Endothelial cell (in vitro differentiated cells): ENCODE results near the gene SLC25A15. TPM values are rescaled to one million over a fixed set of nuclear protein-coding genes. Genes with fewer than 3 reads are reported as not detected.

Experiments used
- DNase-seq: peaks from one replicate; pipeline ENCODE4 v3.0.0; 2021; ENCODE audit warnings: low spot score
- H3K27ac Mint-ChIP-seq: one replicate; pipeline ENCODE4 v1.8.0; 2021; ENCODE audit warnings: mixed read lengths, inconsistent platforms; ENCODE audit not compliant: unreplicated experiment
- H3K27me3 Mint-ChIP-seq: one replicate; pipeline ENCODE4 v1.8.0; 2021; ENCODE audit warnings: mild to moderate bottlenecking, moderate library complexity, mixed read lengths, inconsistent platforms; ENCODE audit not compliant: unreplicated experiment
- H3K36me3 Mint-ChIP-seq: one replicate; pipeline ENCODE4 v1.8.0; 2021; ENCODE audit warnings: mild to moderate bottlenecking, low read depth, mixed read lengths, inconsistent platforms; ENCODE audit not compliant: unreplicated experiment
- H3K4me1 Mint-ChIP-seq: one replicate; pipeline ENCODE4 v1.8.0; 2021; ENCODE audit warnings: mild to moderate bottlenecking, mixed read lengths, inconsistent platforms; ENCODE audit not compliant: unreplicated experiment
- H3K4me3 Mint-ChIP-seq: one replicate; pipeline ENCODE4 v1.8.0; 2021; ENCODE audit warnings: mild to moderate bottlenecking, mixed read lengths, inconsistent platforms; ENCODE audit not compliant: unreplicated experiment
- H3K9me3 Mint-ChIP-seq: one replicate; pipeline ENCODE4 v1.8.0; 2021; ENCODE audit warnings: mixed read lengths, inconsistent platforms; ENCODE audit not compliant: unreplicated experiment
- total RNA-seq: library from RNA; stranded (reverse); fragmentation: NEBNext Ultra II Directional; extraction: Animal tissue kit (Norgen Biotek cat#: 25700); gene quantifications from one replicate; pipeline ENCODE4 v1.2.1, GENCODE V29; 2021; ENCODE audit not compliant: unreplicated experiment
- TF ChIP-seq, protein P1 (sequence below): fragments of 200-600 bp; sonication (generic); IDR thresholded peaks from one replicate; pipeline ENCODE4 v1.5.0; 2021; ENCODE audit warnings: antibody characterized with exemption; ENCODE audit not compliant: unreplicated experiment

The SLC25A15 gene
- total RNA-seq, 1 donor from 2014 or later = 7.6 TPM

DNA sequence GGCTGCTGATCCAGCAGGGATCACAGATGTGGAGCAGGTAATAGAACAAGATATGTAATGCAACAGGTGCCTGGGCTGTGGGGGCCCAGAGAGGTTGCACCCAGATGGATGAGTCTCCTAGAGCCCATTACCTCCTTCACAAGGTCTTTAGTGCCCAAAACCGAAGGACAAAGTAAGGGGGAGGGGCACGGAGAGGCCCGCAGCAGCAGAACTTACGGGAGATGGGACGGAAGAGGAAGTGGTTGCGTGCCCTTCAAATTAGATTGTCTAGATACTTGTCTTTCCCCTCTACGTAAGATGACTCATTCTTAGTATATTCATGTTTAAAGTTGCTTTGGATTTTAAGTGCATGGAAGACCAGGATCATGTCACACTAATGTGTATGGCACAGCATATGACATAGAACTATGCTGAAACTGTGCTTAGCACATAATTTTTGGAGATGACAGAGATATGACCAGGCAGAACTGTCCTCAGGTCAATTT, 12.7 kb upstream of the SLC25A15 start:
- Mint-ChIP-seq H3K4me3 (no peak overlapping the region), H3K27me3 (peaks cover 1% of the 10 kb centered on the region), H3K27ac (no peak overlapping the region), H3K9me3 (no peaks in the 10 kb centered on the region), H3K4me1 (peaks cover 10% of the 10 kb centered on the region), H3K36me3 (no peaks in the 10 kb centered on the region)
- TF ChIP-seq, protein P1, sequence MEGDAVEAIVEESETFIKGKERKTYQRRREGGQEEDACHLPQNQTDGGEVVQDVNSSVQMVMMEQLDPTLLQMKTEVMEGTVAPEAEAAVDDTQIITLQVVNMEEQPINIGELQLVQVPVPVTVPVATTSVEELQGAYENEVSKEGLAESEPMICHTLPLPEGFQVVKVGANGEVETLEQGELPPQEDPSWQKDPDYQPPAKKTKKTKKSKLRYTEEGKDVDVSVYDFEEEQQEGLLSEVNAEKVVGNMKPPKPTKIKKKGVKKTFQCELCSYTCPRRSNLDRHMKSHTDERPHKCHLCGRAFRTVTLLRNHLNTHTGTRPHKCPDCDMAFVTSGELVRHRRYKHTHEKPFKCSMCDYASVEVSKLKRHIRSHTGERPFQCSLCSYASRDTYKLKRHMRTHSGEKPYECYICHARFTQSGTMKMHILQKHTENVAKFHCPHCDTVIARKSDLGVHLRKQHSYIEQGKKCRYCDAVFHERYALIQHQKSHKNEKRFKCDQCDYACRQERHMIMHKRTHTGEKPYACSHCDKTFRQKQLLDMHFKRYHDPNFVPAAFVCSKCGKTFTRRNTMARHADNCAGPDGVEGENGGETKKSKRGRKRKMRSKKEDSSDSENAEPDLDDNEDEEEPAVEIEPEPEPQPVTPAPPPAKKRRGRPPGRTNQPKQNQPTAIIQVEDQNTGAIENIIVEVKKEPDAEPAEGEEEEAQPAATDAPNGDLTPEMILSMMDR = no peak
- DNase-seq = no peak

DNA sequence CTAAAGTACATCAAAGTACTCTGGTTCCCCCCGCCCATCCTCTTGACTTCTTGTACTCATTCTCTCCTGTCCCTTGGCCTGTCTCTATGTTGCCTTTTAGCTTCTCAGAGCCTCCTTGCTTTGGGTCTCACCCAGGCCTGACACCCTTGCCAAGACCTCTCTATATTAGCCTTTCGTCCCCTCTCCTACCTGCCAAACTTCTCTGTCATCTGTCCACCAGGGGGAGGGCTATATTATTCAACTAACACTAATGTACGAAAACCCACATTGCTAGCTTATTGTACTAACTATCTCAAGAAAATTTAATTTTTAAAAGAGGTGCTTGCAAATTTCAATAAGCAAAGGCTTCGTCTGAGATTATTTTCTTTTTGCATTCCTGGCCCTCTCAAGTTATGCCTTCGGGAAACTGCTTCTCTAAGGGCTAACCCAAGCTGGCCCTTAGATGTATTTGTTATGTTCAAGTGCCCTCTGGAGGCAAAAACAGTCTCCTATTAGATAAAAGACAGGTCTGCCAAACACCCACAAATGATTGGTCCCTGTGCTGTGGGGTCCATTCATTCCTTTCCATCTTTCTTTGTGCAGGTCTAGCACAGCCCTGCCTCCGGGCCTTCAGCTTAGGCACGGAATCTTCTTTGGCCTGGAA, 12.1 kb upstream of the SLC25A15 start:
- Mint-ChIP-seq H3K4me1 (peaks cover 10% of the 10 kb centered on the region), H3K27me3 (peaks cover 1% of the 10 kb centered on the region), H3K36me3 (no peaks in the 10 kb centered on the region), H3K4me3 (no peak overlapping the region), H3K9me3 (no peaks in the 10 kb centered on the region), H3K27ac (no peak overlapping the region)
- peak; percentile 41 for DNase-seq
- TF ChIP-seq, protein P1 = peak; percentile 89

- TF ChIP-seq, protein P1 = no peak
- H3K27ac Mint-ChIP-seq = no peak overlapping the region
- peaks cover 10% of the 10 kb centered on the region for H3K4me1 Mint-ChIP-seq
- DNase-seq = no peak
- H3K4me3 Mint-ChIP-seq = no peak overlapping the region
- H3K27me3 Mint-ChIP-seq = peaks cover 1% of the 10 kb centered on the region
- no peaks in the 10 kb centered on the region for H3K9me3 Mint-ChIP-seq
- H3K36me3 Mint-ChIP-seq = no peaks in the 10 kb centered on the region
Measured at GRCh38 chr13:40777809-40778175, 11.6 kb upstream of the SLC25A15 start.

DNA sequence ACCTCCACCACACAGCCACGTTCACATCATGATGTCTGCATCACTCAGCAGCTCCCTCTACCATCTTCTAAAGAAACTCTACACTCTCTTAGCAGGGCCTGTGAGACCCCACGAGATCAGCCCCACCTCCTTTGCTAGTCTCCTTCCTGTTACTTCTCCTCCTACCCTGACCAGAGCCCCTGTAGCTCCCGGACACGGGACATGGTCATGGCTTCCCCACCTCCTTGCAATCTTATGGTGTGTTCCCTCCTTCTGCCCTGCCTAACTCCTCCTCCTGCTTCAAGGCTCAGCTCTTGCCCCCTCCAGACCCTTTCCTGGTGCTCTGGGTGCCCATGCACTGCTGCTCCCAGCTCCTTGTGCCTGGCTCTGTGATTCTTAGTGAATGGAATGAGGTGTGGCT, 10.4 kb upstream of the SLC25A15 start:
- DNase-seq = no peak
- Mint-ChIP-seq H3K4me1 (peaks cover 10% of the 10 kb centered on the region), H3K9me3 (no peaks in the 10 kb centered on the region), H3K36me3 (no peaks in the 10 kb centered on the region), H3K4me3 (no peak overlapping the region), H3K27ac (no peak overlapping the region), H3K27me3 (peaks cover 1% of the 10 kb centered on the region)
- TF ChIP-seq, protein P1 = no peak

- Mint-ChIP-seq H3K36me3 (no peaks in the 10 kb centered on the region), H3K27me3 (peaks cover 1% of the 10 kb centered on the region), H3K4me3 (no peak overlapping the region), H3K9me3 (no peaks in the 10 kb centered on the region), H3K4me1 (peaks cover 10% of the 10 kb centered on the region), H3K27ac (no peak overlapping the region)
- DNase-seq = no peak
- TF ChIP-seq, protein P1 = no peak
Measured at GRCh38 chr13:40779796-40780285, 9.6 kb upstream of the SLC25A15 start.
